ENCODE data around the gene CLN6. TPM values are rescaled to one million over a fixed set of nuclear protein-coding genes. Genes with fewer than 3 reads are reported as not detected.

The CLN6 gene
- total and polyA plus RNA-seq, 2 of the 4 experiments (the other 2 are of a cell fraction): 6.5 to 31.9 TPM

DNA sequence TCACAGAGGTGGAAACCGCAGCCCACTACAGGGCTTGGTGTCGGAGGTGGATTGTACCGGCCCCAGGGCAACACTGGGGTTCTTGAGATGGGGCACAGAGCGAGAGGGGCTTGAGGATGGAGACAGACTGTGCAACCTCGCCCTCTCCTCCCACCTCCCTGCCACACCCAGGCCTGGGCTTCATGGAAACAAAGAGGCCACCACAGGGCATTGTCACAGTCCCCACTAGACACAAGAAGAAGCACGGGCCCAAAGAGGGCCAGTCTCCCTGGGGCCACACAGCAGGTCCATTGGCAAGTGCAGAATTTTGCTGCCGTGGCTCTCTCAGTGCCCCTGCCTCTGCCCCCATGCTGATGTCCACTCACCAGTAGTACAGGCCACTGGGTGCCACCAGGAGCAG, 20.3 kb downstream of the CLN6 start:
- H3K4me1 ChIP-seq (ENCODE audit: control insufficient read depth, insufficient read depth, low read length): peaks cover 6% of the 10 kb centered on the region; the same call in 1 of the 2 replicates
- no peak overlapping the region for H3K56ac ChIP-seq (ENCODE audit: extremely low read depth, insufficient read depth, low read length)
- BruUV-seq (replicated peaks): no TSS peak
- no peak overlapping the region for H2BK20ac ChIP-seq (ENCODE audit: low read depth, low read length)
- TF ChIP-seq MXI1 (IDR thresholded peaks at IDR 0.05; ENCODE audit: borderline replicate concordance, low read depth, low read length): no peak
- TF ChIP-seq, protein P1, sequence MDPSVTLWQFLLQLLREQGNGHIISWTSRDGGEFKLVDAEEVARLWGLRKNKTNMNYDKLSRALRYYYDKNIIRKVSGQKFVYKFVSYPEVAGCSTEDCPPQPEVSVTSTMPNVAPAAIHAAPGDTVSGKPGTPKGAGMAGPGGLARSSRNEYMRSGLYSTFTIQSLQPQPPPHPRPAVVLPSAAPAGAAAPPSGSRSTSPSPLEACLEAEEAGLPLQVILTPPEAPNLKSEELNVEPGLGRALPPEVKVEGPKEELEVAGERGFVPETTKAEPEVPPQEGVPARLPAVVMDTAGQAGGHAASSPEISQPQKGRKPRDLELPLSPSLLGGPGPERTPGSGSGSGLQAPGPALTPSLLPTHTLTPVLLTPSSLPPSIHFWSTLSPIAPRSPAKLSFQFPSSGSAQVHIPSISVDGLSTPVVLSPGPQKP (IDR thresholded peaks at IDR 0.05; ENCODE audit: borderline replicate concordance, low read depth, low read length): no peak
- TF ChIP-seq, protein P2, sequence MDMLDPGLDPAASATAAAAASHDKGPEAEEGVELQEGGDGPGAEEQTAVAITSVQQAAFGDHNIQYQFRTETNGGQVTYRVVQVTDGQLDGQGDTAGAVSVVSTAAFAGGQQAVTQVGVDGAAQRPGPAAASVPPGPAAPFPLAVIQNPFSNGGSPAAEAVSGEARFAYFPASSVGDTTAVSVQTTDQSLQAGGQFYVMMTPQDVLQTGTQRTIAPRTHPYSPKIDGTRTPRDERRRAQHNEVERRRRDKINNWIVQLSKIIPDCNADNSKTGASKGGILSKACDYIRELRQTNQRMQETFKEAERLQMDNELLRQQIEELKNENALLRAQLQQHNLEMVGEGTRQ (IDR thresholded peaks at IDR 0.05; ENCODE audit: low read depth, low read length): no peak
- no peak for TF ChIP-seq NFE2L2 (IDR thresholded peaks at IDR 0.05; ENCODE audit: low read depth, low read length)
- no peak for TF ChIP-seq MAZ (IDR thresholded peaks at IDR 0.05; ENCODE audit: borderline replicate concordance, low read depth, low read length)
- TF ChIP-seq MAFK (IDR thresholded peaks at IDR 0.05; ENCODE audit: low read depth, low read length): no peak
- no peak for TF ChIP-seq BHLHE40 (IDR thresholded peaks at IDR 0.05; ENCODE audit: low read depth, low read length)
- TF ChIP-seq CHD1 (IDR thresholded peaks at IDR 0.05; ENCODE audit: low read depth, low read length): no peak
- TF ChIP-seq, protein P3, sequence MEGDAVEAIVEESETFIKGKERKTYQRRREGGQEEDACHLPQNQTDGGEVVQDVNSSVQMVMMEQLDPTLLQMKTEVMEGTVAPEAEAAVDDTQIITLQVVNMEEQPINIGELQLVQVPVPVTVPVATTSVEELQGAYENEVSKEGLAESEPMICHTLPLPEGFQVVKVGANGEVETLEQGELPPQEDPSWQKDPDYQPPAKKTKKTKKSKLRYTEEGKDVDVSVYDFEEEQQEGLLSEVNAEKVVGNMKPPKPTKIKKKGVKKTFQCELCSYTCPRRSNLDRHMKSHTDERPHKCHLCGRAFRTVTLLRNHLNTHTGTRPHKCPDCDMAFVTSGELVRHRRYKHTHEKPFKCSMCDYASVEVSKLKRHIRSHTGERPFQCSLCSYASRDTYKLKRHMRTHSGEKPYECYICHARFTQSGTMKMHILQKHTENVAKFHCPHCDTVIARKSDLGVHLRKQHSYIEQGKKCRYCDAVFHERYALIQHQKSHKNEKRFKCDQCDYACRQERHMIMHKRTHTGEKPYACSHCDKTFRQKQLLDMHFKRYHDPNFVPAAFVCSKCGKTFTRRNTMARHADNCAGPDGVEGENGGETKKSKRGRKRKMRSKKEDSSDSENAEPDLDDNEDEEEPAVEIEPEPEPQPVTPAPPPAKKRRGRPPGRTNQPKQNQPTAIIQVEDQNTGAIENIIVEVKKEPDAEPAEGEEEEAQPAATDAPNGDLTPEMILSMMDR (conservative IDR thresholded peaks at IDR 0.05; ENCODE audit: low read depth, low read length): no peak
- TF ChIP-seq SMC3 (IDR thresholded peaks at IDR 0.05; ENCODE audit: low read depth, low read length): no peak
- no peak for TF ChIP-seq CEBPB (IDR thresholded peaks at IDR 0.05; ENCODE audit: low read depth, low read length)
- TF ChIP-seq RFX5 (IDR thresholded peaks at IDR 0.05; ENCODE audit: low read depth, low read length): no peak
- no peak for TF ChIP-seq RCOR1 (IDR thresholded peaks at IDR 0.05; ENCODE audit: insufficient replicate concordance, low read length)
- no peak for TF ChIP-seq FOS (IDR thresholded peaks at IDR 0.05; ENCODE audit: low read depth, low read length)
- TF ChIP-seq RAD21 (IDR thresholded peaks at IDR 0.05; ENCODE audit: low read length): no peak
- no peak for TF ChIP-seq POLR2A (IDR thresholded peaks at IDR 0.05; ENCODE audit: low read depth, low read length)
- ChIA-PET CTCF (no interaction called here), POLR2A (ENCODE audit: unreplicated experiment) (no interaction called here)
- no peak overlapping the region for H3K27ac ChIP-seq (ENCODE audit: insufficient read depth, low read length)
- no peak overlapping the region for H3K9ac ChIP-seq (ENCODE audit: low read depth, low read length)
- no peak overlapping the region for H3K4me2 ChIP-seq (ENCODE audit: low read depth, low read length)
- H2AFZ ChIP-seq (replicated peaks; ENCODE audit: low read length, poor library complexity): no peak overlapping the region
- intact Hi-C loops (cut with micrococcal nuclease) (no loop called here), dilution Hi-C loops (cut with HindIII; ENCODE audit: low sequenced_read_pairs, unreplicated experiment) (no loop called here), in situ Hi-C loops (cut with MboI; ENCODE audit: low sequenced_read_pairs) (no loop called here)
- no peak overlapping the region for H3K23ac ChIP-seq (ENCODE audit: low read depth, low read length)
- DNase-seq (no peak), ATAC-seq (ENCODE audit: low read depth) (no peak)
- H3K9me1 ChIP-seq (ENCODE audit: insufficient read depth, low read length): no peaks in the 10 kb centered on the region; the same call in 1 of the 2 replicates
- no peak overlapping the region for H3K4ac ChIP-seq (ENCODE audit: low read depth, low read length)
- no peaks in the 10 kb centered on the region for H3K9me3 ChIP-seq (ENCODE audit: control insufficient read depth, insufficient read depth, low read length)
- no peak overlapping the region for H4K5ac ChIP-seq (ENCODE audit: low read depth, low read length)
- H2BK120ac ChIP-seq (ENCODE audit: low read depth, low read length): no peak overlapping the region
- no peak overlapping the region for H4K91ac ChIP-seq (ENCODE audit: insufficient read depth, low read depth, low read length)
- H2BK5ac ChIP-seq (ENCODE audit: low read depth, low read length, poor library complexity, severe bottlenecking): no peak overlapping the region
- H4K20me1 ChIP-seq (ENCODE audit: insufficient read depth, low read length): peaks cover 9% of the 10 kb centered on the region; the same call in 1 of the 2 replicates
- H2AK9ac ChIP-seq (replicated peaks; ENCODE audit: low read depth, low read length, poor library complexity): no peak overlapping the region
- H2AK5ac ChIP-seq (ENCODE audit: low read depth, low read length): no peak overlapping the region
- no peak overlapping the region for H3K18ac ChIP-seq (ENCODE audit: low read depth, low read length)
- H3K36me3 ChIP-seq (ENCODE audit: control insufficient read depth, insufficient read depth, low read length): 0 out of 2 replicates have a peak, but pooled peaks cover 2% of the 10 kb centered on the region
- H2BK15ac ChIP-seq (ENCODE audit: low read depth, low read length): no peak overlapping the region
- no peak overlapping the region for H4K8ac ChIP-seq (ENCODE audit: low read depth in 2 of 2, low read length in 2 of 2)
- no peak overlapping the region for H3K4me3 ChIP-seq (ENCODE audit: insufficient read depth, low read depth, low read length)
- H3K79me1 ChIP-seq (ENCODE audit: low read depth in 1 of 2, low read length in 2 of 2): peaks cover 0 to 39% of the 10 kb centered on the region in 2 experiments; a peak in 2 of 4 replicates
- H3K27me3 ChIP-seq (ENCODE audit: control insufficient read depth, insufficient read depth, low read length): no peaks in the 10 kb centered on the region
- no peak overlapping the region for H3K14ac ChIP-seq (replicated peaks; ENCODE audit: low read depth, low read length)
- WGBS, 2 experiments (ENCODE audit: extremely low coverage in 2 of 2, insufficient read length in 1 of 2): no CpG with 5 or more reads among the region's 7 CpGs
